Stimulated activated CD4-positive, alpha-beta T cell treated with anti-CD3 and anti-CD28 coated beads, Interleukin-1b, Interleukin-23, amount 100 ng/mL, for 24 hours (primary cell): ENCODE measurements around the gene DPP6.
"Not testable (repeated sequence)": the region's sequence is repeated elsewhere in the genome, so short reads cannot be mapped to it uniquely, and the experiment has no call there.

Experiments
- DNase-seq, 4 experiments: peaks; one replicate each; pipeline ENCODE4 v3.0.0-alpha.2; 2020; ENCODE audit warnings: low read depth in 4 of 4, low spot score in 1 of 4

Gene DPP6

DNA sequence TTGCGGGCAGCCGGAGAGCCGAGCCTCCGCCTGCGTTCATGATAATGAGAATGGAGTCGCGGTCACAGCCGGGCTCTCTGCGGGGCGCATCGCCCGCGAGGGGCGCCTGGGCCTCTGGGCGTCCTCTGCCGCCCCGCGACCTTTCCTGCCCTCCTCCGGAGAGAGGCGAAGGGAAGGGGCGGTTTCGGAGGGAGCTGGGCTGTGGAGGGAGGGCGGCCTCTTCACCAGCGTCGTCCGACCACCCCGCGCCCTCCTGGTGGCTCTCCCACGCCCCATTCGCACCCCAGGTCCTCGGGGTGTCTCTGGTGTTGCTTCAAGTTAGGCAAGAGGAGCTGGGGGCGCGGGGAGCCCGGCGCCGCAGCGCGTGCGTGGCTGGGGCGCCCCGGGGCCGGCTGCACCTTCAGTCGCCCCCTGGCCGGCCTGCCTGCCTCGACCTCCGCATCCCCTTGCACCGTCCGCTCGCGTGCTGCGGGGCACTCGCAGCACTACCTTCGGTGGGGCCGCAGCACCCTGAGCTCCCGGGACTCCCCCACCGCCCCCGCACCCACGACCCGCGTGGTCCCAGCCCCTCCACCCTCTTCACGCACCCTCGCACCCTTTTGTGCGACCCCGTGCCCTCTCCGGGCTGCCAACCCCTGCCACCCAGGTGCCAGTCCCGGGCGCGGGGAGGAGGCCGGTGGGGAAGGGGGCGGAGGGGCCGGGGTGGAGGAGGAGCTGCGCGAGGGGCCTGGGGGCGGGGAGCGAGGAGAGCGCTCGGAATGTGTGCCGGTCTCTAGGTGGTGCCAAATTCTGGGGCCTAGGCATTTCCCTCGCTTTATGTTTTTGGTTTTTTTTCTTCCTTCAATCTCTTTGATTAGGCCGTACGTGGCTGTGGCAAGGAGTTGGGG, at the start of gene DPP6:
Gene DPP6, plus strand, starts transcription at position 756 of the 887 bp plus-strand sequence.
- DNase-seq = not testable (repeated sequence)

DNA sequence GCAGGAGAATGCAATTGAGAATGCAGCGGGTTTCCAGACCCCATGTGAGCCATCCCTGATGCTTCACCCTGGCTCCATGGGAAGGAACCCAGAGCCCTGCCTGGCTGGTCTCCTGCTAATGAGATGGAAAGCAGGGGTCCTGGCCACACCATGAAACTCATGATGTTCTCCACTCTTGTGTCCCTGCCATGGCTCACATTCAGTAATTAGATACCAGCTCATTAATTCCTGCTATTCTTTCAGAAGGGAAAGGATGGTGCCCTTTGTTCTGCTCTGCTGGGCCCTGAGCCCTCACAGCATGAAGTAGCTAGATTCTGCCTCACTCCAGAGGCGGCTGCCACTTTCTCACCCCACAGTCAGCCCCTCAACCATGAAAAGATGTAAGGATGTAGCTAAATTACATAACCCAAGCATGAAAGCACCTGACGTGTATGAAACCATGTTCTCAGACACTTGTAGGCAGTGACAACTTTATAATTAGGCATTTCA, 42.7 kb upstream of the DPP6 start:
- not testable (repeated sequence) for DNase-seq

DNA sequence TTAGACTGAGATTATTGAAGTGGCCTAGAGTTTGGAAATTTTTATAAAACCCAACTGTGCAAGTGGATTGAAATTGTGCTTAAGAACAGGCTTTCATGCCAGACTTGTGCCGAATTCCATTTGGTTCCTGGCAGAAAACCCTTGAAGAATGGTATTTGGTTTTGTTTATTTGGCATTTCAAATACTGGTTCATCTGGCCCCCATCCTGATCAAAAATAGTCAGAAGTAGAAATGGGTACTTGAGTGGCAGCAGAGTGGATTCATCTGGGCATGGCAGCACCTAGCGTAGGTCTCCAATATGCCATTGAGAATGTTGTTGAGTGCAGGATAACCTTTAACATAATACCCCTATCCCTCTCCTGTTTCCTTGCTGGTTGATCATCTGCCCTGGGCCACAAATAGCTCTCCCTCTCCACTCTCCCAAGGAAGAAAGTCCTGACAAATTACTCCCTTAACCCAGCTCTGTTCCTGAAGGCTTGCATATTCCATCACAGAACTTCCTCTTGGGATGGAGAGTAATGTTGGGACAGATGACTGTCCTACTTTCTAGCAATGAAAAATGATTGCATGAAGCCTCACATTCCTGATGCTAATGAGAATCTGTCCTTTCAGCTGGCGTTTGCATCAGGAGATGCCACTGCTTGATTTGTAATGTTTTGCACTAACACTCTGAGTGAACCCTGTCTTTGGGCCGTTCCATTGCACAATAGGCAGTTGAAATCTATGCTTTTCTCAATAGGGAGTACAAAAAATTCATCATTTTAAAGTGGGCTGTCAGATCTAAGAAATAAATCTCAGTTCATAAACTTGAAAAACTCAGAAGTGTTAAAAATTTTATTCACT, 41.3 kb upstream of the DPP6 start:
- not testable (repeated sequence) for DNase-seq

DNA sequence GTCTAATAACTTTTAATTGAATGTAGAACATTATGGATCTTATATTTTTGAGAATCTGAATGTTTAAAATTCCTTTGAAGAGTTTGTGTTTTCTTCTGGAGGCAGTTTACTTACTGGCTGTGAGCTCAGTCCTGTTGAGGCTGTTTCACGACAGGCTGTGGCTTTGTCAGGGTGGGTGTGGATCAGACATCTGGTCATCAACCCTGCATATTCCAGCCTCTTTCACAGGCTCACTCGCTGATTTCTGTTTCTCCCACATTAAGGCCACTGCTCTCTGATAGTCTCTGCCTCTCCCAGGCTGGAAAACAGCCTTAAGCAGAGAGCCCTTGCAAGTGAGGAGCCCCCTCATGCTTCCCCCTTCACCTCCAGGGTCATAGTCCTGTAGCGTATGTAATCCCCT, 39.4 kb upstream of the DPP6 start:
- DNase-seq = not testable (repeated sequence)

GRCh38 chr7:154015636-154016035, 36.6 kb upstream of the DPP6 start:
- DNase-seq = not testable (repeated sequence)

DNA sequence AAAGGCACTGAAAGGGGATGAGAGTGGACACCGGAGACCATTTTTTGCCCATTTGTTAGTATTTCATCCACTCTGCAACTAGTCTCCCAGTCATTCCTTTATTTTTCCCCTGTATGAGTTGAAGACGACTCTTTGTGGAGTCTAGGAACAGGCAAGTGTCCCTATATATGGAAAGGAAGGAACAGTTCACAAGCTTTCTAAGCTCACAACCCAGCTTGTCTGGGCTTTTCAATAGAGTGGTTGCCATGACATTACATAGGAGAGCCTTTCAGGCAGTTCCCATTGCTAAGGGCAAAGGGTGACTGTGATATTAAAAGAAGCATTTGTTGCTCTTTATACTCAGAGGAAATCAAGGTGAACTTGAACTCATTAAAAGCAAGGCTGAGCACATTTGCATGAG, 33.8 kb upstream of the DPP6 start:
- not testable (repeated sequence) for DNase-seq

- DNase-seq = not testable (repeated sequence)
Observed at GRCh38 chr7:154027805-154028204, 24.4 kb upstream of the DPP6 start.

GRCh38 chr7:154030476-154031080, 21.6 kb upstream of the DPP6 start:
- DNase-seq = not testable (repeated sequence)

- DNase-seq = peak in 1 of 4 experiments; percentile 12
Observed at GRCh38 chr7:154039466-154040165, 12.6 kb upstream of the DPP6 start.

GRCh38 chr7:154050394-154050793, 1.8 kb upstream of the DPP6 start:
- DNase-seq = not testable (repeated sequence)

GRCh38 chr7:154051006-154051642, 1.1 kb upstream of the DPP6 start:
- DNase-seq = not testable (repeated sequence)

DNA sequence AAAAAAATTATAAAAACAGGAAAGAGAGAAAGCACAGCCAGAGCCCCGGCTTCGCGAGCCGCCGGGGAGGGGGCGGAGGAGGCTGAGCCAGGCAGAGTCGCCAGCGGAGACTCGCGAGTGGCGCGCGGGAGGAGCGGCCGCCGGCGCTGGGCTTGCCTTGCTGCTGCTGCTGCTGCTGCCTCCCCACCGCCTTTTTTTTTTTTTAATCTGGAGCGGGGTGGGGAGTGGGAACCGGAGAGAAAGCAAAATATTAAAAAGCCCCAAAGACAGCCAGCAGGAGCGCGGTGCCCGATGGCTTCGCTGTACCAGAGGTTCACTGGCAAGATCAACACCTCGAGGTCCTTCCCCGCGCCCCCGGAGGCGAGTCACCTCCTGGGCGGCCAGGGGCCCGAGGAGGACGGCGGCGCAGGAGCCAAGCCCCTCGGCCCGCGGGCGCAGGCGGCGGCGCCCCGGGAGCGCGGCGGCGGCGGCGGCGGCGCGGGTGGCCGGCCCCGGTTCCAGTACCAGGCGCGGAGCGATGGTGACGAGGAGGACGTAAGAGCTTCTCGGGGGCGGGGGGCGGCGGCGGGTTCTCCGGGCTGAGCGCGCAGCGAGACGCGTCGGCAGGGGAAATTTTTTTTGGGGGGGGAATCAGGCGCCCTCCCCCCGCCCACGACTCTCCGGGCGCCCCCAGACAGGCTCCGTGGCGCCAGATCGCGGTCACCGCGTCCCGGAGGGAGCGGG, 493 bp downstream of the DPP6 start:
- not testable (repeated sequence) for DNase-seq

DNA sequence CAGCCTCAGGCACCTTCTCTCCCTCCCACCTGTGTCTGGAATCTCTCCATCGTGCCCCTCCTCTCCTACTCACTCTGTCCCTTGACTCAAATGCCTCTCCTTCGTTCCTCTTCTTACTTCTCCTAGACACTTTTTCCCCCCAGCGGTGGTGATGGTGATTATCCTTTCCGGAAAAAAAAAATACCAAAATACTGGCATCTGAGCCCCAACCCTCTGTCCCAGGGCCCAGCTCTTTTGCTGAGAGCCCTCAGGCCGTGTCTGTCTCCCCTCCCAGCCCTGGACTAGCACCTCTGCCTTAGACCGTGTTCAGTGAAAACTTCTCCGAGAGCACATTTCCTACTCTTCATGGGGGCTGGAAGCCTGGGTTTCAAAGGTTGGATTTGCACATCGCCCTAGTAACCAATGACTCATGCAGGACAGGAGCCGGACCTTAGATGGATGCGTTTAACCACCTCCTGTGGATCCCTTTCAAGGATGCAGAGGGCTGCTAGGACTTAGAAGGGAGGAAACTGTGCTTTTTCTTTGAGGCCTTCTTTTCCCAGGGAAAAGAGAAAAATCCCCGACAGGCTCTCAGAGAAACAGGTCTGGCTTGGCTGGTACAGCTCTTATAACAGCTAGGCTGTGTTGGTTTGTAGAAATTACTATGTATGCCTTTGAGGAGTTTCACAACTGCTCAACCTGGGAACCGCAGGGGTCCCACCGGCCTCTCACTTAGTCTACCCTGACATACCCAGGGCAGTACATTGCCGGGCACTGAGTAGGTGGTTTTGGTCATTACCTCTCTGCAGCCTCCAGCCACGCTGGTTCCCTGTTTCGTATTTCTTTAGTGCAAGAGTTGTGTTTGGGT, 1.5 kb downstream of the DPP6 start:
- not testable (repeated sequence) for DNase-seq

GRCh38 chr7:154054664-154055063, 2.5 kb downstream of the DPP6 start:
- DNase-seq = not testable (repeated sequence)

GRCh38 chr7:154055491-154056106, 3.4 kb downstream of the DPP6 start:
- not testable (repeated sequence) for DNase-seq

DNA sequence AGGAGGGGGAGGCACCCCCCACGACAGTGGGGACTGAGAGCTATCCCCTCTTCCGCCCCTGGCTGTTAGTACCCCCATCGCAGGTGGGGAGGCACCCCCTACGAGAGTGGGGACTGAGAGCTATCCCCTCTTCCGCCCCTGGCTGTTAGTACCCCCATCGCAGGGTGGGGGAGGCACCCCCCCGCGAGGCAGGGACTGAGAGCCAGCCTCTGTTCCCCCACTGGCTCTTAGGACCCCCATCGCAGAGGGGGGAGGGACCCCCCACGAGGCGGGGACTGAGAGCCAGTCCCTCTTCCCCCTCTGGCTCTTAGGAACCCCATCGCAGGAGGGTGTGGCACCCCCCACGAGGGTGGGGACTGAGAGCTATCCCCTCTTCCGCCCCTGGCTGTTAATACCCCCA, 6.6 kb downstream of the DPP6 start:
- not testable (repeated sequence) for DNase-seq

DNA sequence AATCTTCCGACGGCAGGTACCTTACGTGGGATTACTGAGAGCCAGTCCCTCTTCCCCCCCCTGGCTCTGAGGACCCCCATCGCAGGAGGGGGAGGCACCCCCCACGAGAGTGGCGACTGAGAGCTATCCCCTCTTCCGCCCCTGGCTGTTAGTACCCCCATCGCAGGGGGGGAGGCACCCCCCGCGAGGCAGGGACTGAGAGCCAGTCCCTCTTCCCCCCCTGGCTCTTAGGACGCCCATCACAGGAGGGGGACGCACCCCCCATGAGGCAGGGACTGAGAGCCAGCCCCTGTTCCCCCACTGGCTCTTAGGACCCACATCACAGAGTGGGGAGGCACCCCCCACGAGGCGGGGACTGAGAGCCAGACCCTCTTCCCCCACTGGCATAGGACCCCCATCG, 8.4 kb downstream of the DPP6 start:
- not testable (repeated sequence) for DNase-seq

- DNase-seq = not testable (repeated sequence)
Observed at GRCh38 chr7:154071833-154072232, 19.6 kb downstream of the DPP6 start.
